Stimulated activated CD4-positive, alpha-beta T cell treated with anti-CD3 and anti-CD28 coated beads, TNF-alpha, amount 100 ng/mL, for 24 hours (primary cell): ENCODE data around the gene KRT6C.

Experiments used
- DNase-seq, 3 experiments: peaks; one replicate each; pipeline ENCODE4 v3.0.0-alpha.2; 2020; ENCODE audit warnings: low read depth in 3 of 3

KRT6C gene

DNA sequence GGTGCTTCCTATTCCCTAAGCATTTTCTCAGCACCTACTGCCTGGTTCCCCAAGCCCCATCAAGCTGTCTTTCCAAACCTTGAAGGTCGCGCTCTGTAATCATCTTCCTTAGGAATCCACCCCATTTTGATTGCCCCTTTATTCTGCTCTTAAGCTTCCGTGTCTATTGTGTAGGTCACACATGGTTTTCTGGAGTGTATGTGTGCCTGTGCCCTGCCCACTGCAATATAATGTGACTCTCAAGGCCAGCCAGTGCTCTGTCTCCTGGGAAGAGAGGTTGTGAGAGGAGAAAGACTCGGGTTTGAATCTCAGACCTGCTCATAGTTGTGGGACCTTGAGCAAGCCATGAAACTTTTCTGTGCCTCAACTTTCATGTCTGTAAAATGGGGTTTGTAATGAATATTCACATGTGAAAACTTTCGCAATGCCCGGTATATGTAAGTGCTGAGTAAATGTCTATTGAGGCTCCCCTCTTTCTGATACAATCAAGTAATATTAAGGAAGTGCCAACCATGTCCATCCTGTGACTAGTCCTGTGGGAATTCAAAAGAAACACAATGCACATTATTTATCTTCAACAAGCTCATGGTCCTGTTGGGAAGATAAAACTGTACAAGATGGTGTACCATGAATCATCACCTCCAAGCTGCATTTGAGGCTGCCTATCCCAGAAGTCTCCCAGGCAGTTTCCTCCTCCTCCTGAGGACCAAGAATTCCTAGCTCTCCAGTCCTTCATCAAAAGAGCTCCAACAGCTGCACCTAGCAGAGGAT is 38.7 kb downstream of the KRT6C start:
- DNase-seq: no peak

- DNase-seq: no peak
Observed at GRCh38 chr12:52434081-52434733, 39.4 kb downstream of the KRT6C start, which contains the start of gene KRT75. KRT75 (minus strand) TSS chr12:52434371; CDS start chr12:52434304, 67 bp downstream.

DNA sequence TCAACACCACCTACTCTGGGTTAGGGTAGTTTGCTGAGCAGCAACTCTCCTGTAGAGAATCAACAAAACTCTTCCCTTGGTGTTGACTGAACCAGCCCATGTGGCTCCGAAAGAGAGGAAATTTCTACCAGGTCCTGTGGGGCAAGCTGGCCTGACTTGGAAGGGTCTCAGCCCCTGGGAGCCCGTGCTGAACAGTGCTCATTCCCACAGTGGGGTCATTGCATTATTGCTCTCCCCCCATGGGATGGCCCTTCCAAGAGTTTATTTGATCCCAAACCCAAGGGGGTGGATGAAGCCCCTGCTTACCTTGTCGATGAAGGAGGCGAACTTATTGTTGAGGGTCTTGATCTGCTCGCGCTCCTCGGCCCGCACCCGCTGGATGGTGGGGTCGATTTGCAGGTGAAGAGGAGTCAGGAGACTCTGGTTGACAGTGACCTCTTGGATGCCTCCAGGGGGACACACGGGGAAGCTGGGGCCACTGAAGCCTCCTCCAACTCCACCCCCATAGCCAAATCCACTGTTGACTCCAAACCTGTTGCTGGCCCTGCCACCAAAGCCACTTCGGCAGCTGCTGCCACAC is 40.0 kb downstream of the KRT6C start:
- no peak for DNase-seq

DNA sequence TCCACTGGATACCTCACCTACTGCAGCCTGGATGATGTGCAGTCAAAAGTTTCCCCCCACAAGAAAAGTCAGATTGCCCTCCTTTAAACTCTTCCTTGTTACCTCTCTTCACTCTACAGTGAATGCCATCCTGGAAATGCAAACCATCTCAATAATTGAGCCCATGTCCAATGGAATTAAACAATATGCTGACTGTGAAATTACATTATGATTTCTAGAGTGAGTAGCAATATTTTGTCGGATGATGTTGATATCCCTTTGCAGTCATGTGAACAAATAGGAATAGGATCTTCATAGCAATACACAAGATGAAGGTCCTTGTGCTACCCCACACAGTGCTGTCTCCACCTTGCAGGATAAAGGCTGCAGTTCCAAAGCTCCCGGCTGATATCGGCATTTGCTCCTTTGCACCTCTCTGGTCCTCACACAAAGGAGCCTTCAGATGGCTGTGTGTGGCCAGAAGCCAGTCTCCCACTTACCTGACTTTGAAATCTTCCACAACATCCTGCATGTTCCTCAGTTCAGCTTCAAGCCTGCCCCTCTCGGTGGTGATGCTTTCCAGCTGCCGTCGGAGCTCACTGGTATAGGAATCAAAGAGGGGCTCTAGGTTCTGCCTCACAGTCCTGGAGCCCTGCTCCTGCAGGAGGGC is 40.9 kb downstream of the KRT6C start:
- DNase-seq: no peak

- no peak for DNase-seq
Observed at GRCh38 chr12:52428121-52428520, 45.5 kb downstream of the KRT6C start.

DNA sequence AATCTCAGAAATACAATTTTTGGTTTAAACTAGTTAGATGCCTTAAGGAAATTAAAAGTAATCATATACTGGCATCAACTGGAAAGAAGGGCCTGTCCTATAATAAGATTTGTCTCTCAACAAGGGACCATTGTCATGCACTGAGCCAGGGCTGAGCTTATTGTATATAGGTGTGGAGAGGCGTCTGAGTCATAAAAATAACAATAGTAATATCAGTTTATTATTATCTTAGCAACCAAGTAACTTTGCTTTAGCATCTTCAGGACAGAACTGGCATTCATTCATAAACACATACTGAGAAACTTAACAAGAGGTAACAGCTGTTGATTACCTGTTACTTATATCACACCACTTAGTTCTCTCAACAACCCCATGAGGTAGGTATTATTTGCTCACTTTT is 46.5 kb downstream of the KRT6C start:
- no peak for DNase-seq

DNA sequence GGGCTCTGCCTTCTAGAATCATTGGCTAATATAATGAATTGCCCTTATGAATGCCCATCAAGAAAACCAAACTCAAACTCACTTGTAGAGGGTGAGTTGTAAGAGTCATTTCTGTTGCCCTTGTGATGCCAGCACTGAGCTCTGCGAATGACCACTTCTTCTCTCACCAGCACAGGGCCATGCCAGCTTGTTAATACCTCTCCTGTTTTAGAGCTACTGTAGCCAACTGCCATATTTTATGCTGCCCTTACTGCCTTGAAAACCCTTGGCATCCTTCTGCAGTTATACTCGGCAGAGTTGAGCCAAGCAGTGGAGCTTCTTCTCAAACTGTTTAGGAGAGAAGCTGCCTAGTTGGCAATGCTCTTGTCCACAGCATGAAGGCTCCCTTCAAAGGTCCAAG is 47.6 kb downstream of the KRT6C start:
- DNase-seq: no peak

DNA sequence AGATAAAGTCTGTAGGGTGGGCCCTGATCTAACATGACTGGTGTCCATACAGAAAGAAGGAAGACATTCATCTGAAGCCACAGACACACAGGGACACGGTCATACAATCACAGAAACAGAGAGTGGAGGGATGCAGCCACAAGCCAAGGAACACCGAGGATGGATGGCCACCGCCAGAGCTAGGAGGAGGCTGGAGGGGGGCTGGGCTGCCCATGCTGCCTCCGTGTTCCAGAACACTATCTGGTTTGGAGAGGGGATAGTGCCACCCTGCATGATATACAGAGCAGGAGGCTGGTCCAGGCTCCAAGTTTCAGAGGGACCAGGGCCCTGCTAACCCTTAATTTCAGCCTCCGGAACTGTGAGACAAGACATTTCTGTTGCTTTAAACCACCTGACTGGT is 48.1 kb downstream of the KRT6C start:
- no peak for DNase-seq

GRCh38 chr12:52423661-52424500 is 49.7 kb downstream of the KRT6C start:
- no peak for DNase-seq

DNA sequence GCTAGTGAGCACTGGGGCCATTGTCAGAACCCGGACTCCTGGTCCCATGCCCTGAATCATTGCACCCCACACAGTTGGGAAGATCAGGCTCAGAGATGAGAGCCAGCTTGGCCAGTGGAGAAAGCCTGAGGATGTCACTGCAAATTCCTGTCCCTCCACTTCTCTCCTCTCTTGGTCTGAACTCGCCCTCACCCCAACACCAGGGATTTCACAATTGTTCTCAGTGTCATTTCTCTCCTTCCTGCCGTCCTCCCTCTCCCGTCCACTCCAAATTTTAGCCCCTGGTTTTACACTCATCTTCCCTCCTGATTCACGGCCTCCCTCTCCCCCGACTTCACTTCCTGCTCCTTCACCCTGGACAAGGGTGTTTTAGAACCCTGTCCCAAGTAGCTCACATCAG is 50.6 kb downstream of the KRT6C start:
- DNase-seq: no peak

DNA sequence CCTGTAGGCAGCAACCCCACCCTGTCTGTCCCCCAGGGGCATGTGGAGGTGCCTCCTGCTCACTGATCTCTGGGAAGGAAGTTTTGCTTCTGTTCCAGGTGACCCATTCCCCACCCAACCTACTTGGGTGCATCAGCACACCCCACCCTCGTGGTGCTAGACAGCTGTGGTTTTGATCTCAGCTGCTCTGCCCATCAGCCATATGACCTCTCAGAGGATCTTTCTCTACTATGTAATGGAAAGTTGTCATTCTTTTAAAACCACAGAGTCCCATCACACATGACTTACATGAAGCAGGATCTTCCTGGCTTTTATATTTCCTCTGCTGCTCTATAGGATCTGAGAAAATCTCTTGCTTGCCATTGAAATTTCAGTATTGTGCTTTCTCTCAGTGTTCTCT is 53.9 kb downstream of the KRT6C start:
- no peak for DNase-seq

DNA sequence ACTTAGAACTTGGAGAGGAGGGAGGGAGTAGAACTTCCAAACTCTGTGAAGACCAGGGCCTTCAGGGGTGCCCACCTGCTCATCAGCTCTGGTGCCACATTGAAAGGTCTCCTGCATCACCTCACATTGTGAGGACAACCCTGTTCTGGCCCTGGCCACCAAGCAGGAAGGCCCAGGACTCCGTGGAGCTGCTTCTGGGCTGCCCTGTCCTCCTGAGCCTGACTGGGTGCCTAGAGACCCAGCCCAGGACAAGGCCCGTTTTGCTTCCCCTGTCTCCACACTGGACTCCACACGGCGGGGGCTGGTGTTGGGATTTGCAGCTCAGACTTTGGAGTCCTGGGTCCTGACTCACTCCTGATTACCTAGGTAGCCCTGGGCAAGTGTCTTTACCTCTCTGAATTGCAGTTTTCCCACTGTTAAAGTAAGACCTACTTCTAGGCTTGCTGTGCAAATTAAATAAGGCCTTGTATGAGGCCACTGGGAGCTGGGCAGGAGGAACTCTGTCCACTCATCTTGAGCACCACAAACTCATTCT is 55.0 kb downstream of the KRT6C start:
- no peak for DNase-seq
